Mesendoderm (in vitro differentiated cells): ENCODE results near the gene COL12A1.

Source experiments
- DNase-seq: peaks from one replicate; pipeline ENCODE4 v3.0.0; 2013
- H2AK5ac ChIP-seq: 2 replicates; pipeline ENCODE4 v1.6.1; 2013; ENCODE audit warnings: low read length, inconsistent platforms
- H2BK120ac ChIP-seq: 2 replicates; pipeline ENCODE4 v1.6.1; 2013; ENCODE audit warnings: low read depth, mild to moderate bottlenecking, low read length, moderate library complexity, mixed read lengths
- H2BK15ac ChIP-seq: replicated peaks from 2 replicates; pipeline ENCODE4 v1.6.1; 2013; ENCODE audit warnings: low read depth, mild to moderate bottlenecking, moderate library complexity
- H2BK5ac ChIP-seq: 2 replicates; pipeline ENCODE4 v1.6.1; 2013; ENCODE audit warnings: low read length, inconsistent platforms
- H3K18ac ChIP-seq: 2 replicates; pipeline ENCODE4 v1.6.1; 2013; ENCODE audit warnings: mild to moderate bottlenecking, low read length, mixed read lengths
- H3K23ac ChIP-seq: one replicate; pipeline ENCODE4 v1.6.1; 2013; ENCODE audit warnings: low read length
- H3K27ac ChIP-seq: 2 replicates; pipeline ENCODE4 v1.5.1; 2013; ENCODE audit warnings: low read depth, mild to moderate bottlenecking, inconsistent platforms, low read length, moderate library complexity
- H3K27me3 ChIP-seq: 2 replicates; pipeline ENCODE4 v1.6.1; 2013; ENCODE audit warnings: low read length, control low read depth, mild to moderate bottlenecking, inconsistent platforms; ENCODE audit not compliant: insufficient read depth, poor library complexity
- H3K36me3 ChIP-seq: 2 replicates; pipeline ENCODE4 v1.6.1; 2013; ENCODE audit warnings: low read length, inconsistent platforms; ENCODE audit not compliant: control insufficient read depth, insufficient read depth
- H3K4ac ChIP-seq: one replicate; pipeline ENCODE4 v1.6.1; 2013; ENCODE audit warnings: low read depth, mild to moderate bottlenecking, low read length, moderate library complexity
- H3K4me1 ChIP-seq: 2 replicates; pipeline ENCODE4 v1.6.1; 2013; ENCODE audit warnings: low read depth, low read length, inconsistent platforms; ENCODE audit not compliant: control insufficient read depth
- H3K4me2 ChIP-seq: 2 replicates; pipeline ENCODE4 v1.6.1; 2013; ENCODE audit warnings: low read length
- H3K4me3 ChIP-seq: 2 replicates; pipeline ENCODE4 v1.5.1; 2013; ENCODE audit warnings: mild to moderate bottlenecking, low read length
- H3K56ac ChIP-seq: one replicate; pipeline ENCODE4 v1.6.1; 2013; ENCODE audit warnings: low read length
- H3K79me1 ChIP-seq: 2 replicates; pipeline ENCODE4 v1.6.1; 2013; ENCODE audit warnings: low read length, inconsistent platforms
- H3K79me2 ChIP-seq: 2 replicates; pipeline ENCODE4 v1.6.1; 2013; ENCODE audit warnings: mild to moderate bottlenecking, low read length; ENCODE audit not compliant: control insufficient read depth, insufficient read depth
- H3K9ac ChIP-seq: 2 replicates; pipeline ENCODE4 v1.6.1; 2013; ENCODE audit warnings: low read length, inconsistent platforms
- H4K5ac ChIP-seq: one replicate; pipeline ENCODE4 v1.6.1; 2013; ENCODE audit warnings: low read length
- H4K8ac ChIP-seq: one replicate; pipeline ENCODE4 v1.6.1; 2013; ENCODE audit warnings: low read depth, mild to moderate bottlenecking, control low read depth, low read length, moderate library complexity
- WGBS: extraction: QIAGEN DNeasy Blood & Tissue Kit; methylation state at CpG from one replicate; pipeline ENCODE4 v1.1.7; 2013; ENCODE audit warnings: low lambda C conversion rate, missing lambda C conversion rate; ENCODE audit not compliant: insufficient coverage; ENCODE audit errors: extremely low coverage; 5-methylcytosine and 5-hydroxymethylcytosine counted together

COL12A1 gene

DNA sequence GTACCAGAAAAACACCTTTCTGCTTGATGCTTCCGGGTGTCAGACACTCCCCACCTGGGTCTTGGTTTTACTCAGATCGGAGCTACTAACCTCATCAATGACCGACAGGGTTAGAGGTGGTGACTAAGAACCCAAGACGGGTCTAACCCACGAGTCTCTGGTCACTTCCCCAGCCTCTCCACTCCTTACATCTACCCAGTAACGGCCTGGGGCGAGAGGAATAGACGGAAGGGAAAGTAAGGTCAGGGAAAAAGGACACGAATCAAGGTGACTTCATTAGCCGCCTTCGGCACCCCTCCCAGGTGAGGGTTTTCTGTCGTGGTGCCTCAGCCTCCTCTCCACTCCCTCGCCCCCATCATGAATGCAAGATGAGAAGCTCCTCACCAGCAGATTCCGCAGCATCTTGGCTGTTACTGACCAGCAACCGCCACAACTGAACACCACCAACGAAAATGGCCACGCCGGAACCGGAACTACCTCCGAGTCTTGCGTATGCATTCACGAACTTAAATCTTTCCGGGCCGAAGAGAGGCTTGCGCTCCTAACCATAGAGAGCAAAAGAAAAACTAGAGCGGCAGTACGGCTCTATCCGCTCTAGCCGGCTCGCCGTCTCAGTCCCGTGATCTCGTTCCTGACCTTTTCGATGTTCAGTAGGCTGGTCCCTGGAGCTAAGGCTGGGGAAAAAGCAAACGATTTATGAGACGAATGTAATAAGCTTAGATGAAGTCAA is 37.6 kb upstream of the COL12A1 start, which contains the start of gene COX7A2:
TSS of gene COX7A2 (minus strand) at position 469 of the 730 bp plus-strand sequence. CDS start at position 402, 67 bp downstream.
- Histone ChIP-seq H4K8ac (peak within 1 kb of the TSS; percentile 43), H4K5ac (peak within 1 kb of the TSS; percentile 3), H2BK5ac (peak within 1 kb of the TSS; percentile 3), H3K23ac (no peak within 1 kb of the TSS), H2AK5ac (no peak within 1 kb of the TSS), H3K4ac (peak within 1 kb of the TSS; percentile 5), H3K18ac (peak within 1 kb of the TSS; percentile 78), H2BK120ac (no peak within 1 kb of the TSS), H3K79me1 (no peaks in the 10 kb centered on the region), H2BK15ac (no peak within 1 kb of the TSS), H3K4me1 (no peaks in the 10 kb centered on the region), H3K79me2 (peaks cover 12% of the 10 kb centered on the region), H3K36me3 (peaks cover 2% of the 10 kb centered on the region), H3K27ac (peak within 1 kb of the TSS; percentile 67), H3K56ac (peak within 1 kb of the TSS; percentile 88), H3K4me2 (peak within 1 kb of the TSS; percentile 83), H3K27me3 (no peaks in the 10 kb centered on the region), H3K9ac (peak within 1 kb of the TSS; percentile 90), H3K4me3 (peak within 1 kb of the TSS; percentile 93)
- no CpG with 5 or more reads among the region's 36 CpGs for WGBS
- DNase-seq: peak; percentile 99

DNA sequence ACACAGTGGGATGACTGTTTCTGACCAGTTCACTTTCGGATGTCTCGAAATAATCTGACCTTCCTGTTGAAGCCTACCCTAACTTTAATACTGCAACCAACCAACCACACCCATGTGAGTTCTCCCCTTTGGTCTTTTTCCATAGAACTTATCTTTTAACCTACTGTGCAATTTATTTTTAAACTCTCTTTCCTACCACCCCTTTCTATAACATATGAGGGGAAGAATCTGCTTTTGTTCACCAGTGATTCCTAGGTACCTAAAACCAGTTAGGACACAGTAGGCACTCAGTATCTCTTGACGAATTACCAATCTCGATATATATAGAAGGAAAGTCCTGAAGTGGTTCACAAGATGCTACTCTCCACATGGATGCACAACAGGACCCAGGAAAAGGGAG is 30.8 kb upstream of the COL12A1 start:
- H3K4ac ChIP-seq: no peak overlapping the region
- no CpG with 5 or more reads among the region's 4 CpGs for WGBS
- no peaks in the 10 kb centered on the region for H3K79me2 ChIP-seq
- no peak overlapping the region for H3K4me3 ChIP-seq
- DNase-seq: no peak
- no peak overlapping the region for H4K8ac ChIP-seq
- H4K5ac ChIP-seq: no peak overlapping the region
- H2AK5ac ChIP-seq: no peak overlapping the region
- H2BK5ac ChIP-seq: no peak overlapping the region
- H3K56ac ChIP-seq: no peak overlapping the region
- no peaks in the 10 kb centered on the region for H3K4me1 ChIP-seq
- no peaks in the 10 kb centered on the region for H3K79me1 ChIP-seq
- no peak overlapping the region for H3K23ac ChIP-seq
- H3K27ac ChIP-seq: no peak overlapping the region
- H2BK120ac ChIP-seq: no peak overlapping the region
- no peaks in the 10 kb centered on the region for H3K27me3 ChIP-seq
- no peak overlapping the region for H3K18ac ChIP-seq
- no peak overlapping the region for H3K4me2 ChIP-seq
- no peak overlapping the region for H2BK15ac ChIP-seq
- no peak overlapping the region for H3K9ac ChIP-seq
- peaks cover 4% of the 10 kb centered on the region for H3K36me3 ChIP-seq

DNA sequence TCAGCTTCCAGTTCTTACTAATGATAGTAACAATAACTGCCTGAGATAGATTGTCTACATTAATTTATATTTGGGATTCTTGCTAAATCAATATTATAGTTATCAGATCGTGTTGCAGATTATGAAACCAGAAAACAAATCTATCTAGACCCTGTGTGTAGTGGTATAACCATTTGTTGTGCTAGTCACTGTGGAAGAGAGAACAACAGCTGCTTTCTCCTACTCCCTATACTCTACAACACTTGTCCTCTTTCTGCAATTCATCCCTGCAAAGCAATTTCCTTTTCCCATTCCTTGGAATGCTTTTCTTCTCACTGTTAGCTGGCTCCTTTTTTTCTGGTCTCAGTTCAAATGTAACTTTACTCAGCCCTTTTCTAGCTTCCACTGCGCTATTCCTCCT is 29.4 kb upstream of the COL12A1 start:
- Histone ChIP-seq H3K79me2 (no peaks in the 10 kb centered on the region), H3K9ac (no peak overlapping the region), H3K4me3 (no peak overlapping the region), H3K18ac (no peak overlapping the region), H2AK5ac (no peak overlapping the region), H3K27me3 (no peaks in the 10 kb centered on the region), H2BK5ac (no peak overlapping the region), H3K4me2 (no peak overlapping the region), H3K4me1 (no peaks in the 10 kb centered on the region), H3K79me1 (no peaks in the 10 kb centered on the region), H3K56ac (no peak overlapping the region), H4K5ac (no peak overlapping the region), H3K27ac (no peak overlapping the region), H4K8ac (no peak overlapping the region), H3K23ac (no peak overlapping the region), H3K4ac (no peak overlapping the region), H2BK15ac (no peak overlapping the region), H3K36me3 (peaks cover 4% of the 10 kb centered on the region), H2BK120ac (no peak overlapping the region)
- no peak for DNase-seq
- WGBS: no CpG with 5 or more reads among the region's 2 CpGs

DNA sequence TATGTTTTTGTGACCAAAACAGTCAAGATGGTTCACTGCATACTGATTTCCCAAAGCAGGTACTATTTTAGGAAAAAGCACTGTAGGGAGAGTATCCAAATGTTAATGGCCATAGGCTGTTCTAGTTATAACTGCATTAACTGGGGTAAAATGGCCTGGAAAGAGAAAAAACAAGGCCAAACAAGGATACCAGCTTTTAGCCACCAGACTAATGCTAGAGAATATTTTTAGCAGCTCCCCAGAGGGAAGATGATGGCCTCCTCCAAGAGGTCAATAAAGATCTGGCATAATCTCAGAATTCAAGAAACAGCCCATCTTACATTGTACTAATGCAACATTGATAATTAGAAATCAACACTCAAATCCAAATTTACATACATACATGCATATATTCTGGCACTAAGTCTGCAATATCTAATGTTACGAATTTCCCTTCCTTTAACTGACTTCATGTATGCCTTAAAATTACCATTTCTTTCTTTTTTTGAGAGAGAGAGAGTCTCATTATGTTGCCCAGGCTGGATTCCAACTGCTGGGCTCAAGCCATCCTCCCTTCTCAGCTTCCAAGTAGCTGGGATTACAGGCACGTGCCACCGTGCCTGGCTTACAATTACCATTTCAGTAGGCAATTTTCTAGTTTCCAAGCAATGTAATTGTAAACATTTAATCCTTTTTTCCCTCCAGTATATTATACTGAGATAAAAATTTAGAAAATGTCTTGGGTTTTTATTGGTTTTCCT is 28.4 kb upstream of the COL12A1 start:
- no peak overlapping the region for H3K4ac ChIP-seq
- H3K36me3 ChIP-seq: peaks cover 4% of the 10 kb centered on the region
- H3K23ac ChIP-seq: no peak overlapping the region
- DNase-seq: no peak
- H2AK5ac ChIP-seq: no peak overlapping the region
- H3K27ac ChIP-seq: no peak overlapping the region
- H2BK15ac ChIP-seq: no peak overlapping the region
- no peak overlapping the region for H3K56ac ChIP-seq
- H3K18ac ChIP-seq: no peak overlapping the region
- H3K9ac ChIP-seq: no peak overlapping the region
- no peaks in the 10 kb centered on the region for H3K79me1 ChIP-seq
- H4K5ac ChIP-seq: no peak overlapping the region
- H3K4me3 ChIP-seq: no peak overlapping the region
- H3K4me1 ChIP-seq: no peaks in the 10 kb centered on the region
- H4K8ac ChIP-seq: no peak overlapping the region
- no peak overlapping the region for H3K4me2 ChIP-seq
- H3K79me2 ChIP-seq: no peaks in the 10 kb centered on the region
- no peaks in the 10 kb centered on the region for H3K27me3 ChIP-seq
- no peak overlapping the region for H2BK120ac ChIP-seq
- WGBS: no CpG with 5 or more reads among the region's 3 CpGs
- H2BK5ac ChIP-seq: no peak overlapping the region

DNA sequence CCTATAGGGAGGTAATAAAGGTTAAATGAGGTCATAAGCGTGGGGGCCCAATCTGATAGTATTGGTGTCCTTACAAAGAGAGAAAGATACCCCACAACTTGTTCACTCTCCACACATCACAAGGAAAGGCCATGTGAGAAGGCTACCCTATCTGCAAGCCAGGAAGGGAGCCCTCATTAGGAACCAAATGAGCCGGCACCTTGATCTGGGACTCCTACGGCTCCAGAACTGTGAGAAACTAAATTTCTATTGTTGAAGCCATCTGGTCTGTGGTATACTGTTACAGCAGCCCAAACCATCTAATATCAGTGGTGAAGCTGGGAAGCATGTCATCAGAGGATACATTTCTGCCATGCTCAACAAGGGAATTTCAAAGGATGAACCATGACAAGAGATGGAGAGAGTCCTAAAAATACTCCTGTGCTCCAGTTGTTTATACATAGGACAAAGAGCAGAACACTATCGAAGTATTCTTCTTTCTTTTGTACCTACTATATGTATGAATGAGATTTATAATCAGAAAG is 27.3 kb upstream of the COL12A1 start:
- no peak overlapping the region for H2BK120ac ChIP-seq
- H3K4me3 ChIP-seq: no peak overlapping the region
- peaks cover 2% of the 10 kb centered on the region for H3K36me3 ChIP-seq
- no peak overlapping the region for H2AK5ac ChIP-seq
- no peaks in the 10 kb centered on the region for H3K79me2 ChIP-seq
- no peak overlapping the region for H3K9ac ChIP-seq
- no CpG with 5 or more reads among the region's 4 CpGs for WGBS
- no peak overlapping the region for H2BK5ac ChIP-seq
- no peak overlapping the region for H3K4ac ChIP-seq
- no peak overlapping the region for H3K56ac ChIP-seq
- H3K27me3 ChIP-seq: no peaks in the 10 kb centered on the region
- no peak overlapping the region for H4K5ac ChIP-seq
- H3K18ac ChIP-seq: no peak overlapping the region
- no peak overlapping the region for H3K27ac ChIP-seq
- DNase-seq: no peak
- no peaks in the 10 kb centered on the region for H3K79me1 ChIP-seq
- no peak overlapping the region for H4K8ac ChIP-seq
- no peaks in the 10 kb centered on the region for H3K4me1 ChIP-seq
- no peak overlapping the region for H3K4me2 ChIP-seq
- peak overlapping the region; percentile 50 for H3K23ac ChIP-seq
- H2BK15ac ChIP-seq: no peak overlapping the region
